Skin epidermis (tissue), 12 donors: ENCODE data around the gene ASTN2.

Experiments used
- H3K27ac ChIP-seq, 21 experiments: fragments of 200-600 bp; sonication (generic) in 11 of 21; one replicate each; pipeline ENCODE4 v1.5.0; 2020; ENCODE audit warnings: mild to moderate bottlenecking in 3 of 21, inconsistent platforms in 2 of 21, moderate library complexity in 2 of 21
- H3K4me3 ChIP-seq, 7 experiments: fragments of 200-600 bp; sonication (generic) in 2 of 7; one replicate each; pipeline ENCODE4 v1.5.0; 2020; ENCODE audit warnings: inconsistent platforms in 2 of 7, mild to moderate bottlenecking in 2 of 7, moderate library complexity in 1 of 7

ASTN2 gene

DNA sequence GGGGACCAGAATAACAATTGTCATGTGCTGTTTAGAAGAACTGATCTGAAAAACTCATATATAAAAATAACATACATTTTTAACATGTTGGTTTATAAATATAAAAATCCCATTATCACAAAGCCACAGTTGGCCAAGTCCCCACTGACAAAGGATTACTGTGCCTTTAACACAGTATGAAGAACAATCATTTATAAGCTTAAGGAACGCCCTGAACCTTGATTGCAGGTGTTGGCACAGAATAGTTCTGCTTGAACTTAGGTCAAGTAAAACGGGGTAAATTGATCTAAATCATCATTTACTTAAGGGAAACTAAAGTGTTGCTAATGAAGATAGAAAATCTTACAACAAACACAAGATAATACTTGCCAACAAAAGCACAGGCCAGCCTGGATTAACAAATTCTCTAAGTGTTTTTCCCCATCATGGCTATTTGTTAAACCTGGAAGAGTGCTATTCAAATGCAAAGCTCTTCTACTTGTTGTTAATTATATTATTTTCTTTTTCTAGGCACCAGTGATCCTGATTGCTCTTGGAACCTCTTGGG is 46.1 kb downstream of the ASTN2 start:
- Histone ChIP-seq H3K27ac (no peak overlapping the region), H3K4me3 (no peak overlapping the region)

DNA sequence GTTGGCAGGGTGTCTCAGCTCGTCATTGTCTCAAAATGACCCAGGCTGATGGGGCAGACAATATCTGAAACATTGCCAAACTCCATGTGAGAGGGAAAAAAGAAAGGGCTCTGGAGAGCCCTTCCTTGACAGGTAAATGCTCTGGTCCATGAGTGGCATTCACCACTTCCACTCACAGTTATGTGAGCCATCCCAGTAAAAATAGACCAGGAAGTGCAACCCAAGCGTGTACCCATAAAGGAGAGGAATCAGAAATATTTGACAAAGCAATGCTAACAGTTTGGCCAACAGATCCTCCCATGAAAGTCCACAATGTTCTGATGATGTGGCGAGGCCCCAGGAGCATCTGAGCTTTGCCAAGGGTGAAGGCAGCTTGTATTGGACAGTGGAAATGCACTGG is 49.4 kb downstream of the ASTN2 start:
- H3K4me3 ChIP-seq = no peak overlapping the region
- H3K27ac ChIP-seq = no peak overlapping the region

DNA sequence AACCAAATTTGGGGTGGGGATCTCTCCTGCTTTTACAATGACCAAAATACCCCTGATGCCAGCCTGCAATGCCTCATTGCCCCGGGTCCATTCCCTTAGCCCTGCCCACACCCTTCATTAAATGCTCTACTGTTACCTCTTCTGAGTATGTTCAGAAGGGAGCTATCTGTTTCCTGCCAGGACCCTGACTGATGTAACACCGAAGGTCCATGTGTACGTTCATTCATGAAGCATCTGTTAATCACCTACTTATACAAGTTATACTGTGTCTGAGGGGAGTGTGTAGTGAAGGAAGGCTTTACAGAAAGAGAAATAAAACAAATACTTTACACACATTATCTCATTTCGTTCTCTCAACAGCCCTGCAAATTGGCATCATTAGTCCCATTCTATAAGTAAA is 51.9 kb downstream of the ASTN2 start:
- Histone ChIP-seq H3K4me3 (no peak overlapping the region), H3K27ac (no peak overlapping the region)

DNA sequence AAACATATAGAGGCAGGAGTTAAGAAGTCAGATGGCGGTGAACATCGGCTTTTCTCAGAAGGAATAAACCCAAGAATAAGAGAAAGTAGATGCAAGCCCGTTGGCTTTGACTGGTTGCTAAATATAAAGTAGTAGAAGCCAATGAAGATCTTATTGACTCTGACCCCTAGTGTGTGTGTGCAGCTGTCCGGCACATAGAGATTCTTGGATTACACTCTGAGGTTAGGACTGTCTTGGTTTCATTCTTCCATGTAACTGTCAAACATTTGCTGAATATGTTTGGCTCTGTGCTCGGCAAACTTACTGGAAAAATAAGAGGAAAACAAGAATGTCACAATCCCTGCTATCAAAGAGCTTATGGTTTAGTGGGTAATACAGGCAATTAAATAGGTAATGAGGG is 54.9 kb downstream of the ASTN2 start:
- H3K27ac ChIP-seq = no peak overlapping the region
- no peak overlapping the region for H3K4me3 ChIP-seq

DNA sequence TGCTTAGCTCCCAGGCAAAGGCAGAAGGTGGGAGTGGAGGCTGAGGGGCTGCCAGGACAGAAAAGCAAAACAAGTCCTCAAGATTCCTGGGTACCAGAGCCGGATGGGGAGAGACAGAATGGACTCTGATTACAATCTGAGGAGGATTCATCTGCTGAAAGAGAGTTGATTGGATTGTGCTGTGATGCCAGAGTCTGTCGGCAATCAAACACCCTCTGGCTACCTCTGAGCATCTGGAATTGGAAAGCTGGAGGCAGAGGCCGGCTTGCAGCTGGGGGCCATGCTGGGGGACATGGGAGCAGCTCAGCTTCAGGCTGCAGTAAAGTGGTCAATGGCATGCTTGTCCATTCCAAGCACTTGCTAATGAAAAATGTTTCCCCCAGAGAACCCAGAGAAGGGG is 59.3 kb downstream of the ASTN2 start:
- Histone ChIP-seq H3K27ac (no peak overlapping the region), H3K4me3 (no peak overlapping the region)

DNA sequence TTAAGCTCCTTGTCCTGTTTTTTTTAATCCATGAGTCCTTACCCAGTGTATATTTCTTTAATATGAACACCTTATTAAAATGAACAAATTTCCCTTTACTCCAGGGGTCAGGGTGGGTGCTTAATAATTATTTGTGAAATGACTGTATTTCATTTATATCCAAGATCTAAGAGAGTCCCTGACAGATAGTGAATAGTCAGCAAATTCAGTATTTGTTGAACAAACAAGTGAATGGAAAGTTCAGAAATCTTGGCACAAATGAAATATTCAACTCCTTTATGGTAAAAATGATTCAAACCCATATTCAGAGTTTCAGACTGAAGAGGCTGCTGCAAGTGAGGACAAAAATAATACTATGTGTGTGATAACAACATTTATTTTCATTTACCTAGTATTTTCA is 59.9 kb downstream of the ASTN2 start:
- no peak overlapping the region for H3K27ac ChIP-seq
- H3K4me3 ChIP-seq = no peak overlapping the region

DNA sequence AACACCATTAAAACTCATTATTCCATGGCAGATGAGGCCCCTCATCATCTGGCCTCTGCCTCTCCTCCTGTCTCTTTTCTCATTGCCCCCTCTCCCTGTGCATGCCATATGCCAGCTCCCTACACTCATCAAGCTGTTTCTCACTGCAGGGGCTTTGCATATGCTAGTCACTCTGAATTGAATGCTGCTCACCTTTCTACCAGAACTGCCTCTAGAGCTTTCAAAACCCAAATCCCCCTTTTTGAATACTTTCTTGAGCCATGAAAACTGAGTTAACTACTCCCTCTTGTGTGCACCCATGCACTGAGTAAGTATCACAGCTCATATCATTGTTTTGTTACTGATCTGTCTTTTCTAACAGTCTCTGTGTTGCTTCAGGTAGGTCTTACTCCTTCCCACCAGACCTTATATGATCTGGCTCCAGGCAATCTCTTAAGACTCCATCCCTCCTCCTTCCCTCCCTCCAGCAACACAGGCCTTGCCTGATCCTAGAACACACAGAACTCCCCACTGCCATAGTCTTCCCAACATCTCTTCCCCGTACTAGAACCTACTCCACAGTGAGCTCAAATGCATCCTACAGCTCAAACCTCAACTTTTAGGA is 60.5 kb downstream of the ASTN2 start:
- H3K4me3 ChIP-seq = no peak overlapping the region

DNA sequence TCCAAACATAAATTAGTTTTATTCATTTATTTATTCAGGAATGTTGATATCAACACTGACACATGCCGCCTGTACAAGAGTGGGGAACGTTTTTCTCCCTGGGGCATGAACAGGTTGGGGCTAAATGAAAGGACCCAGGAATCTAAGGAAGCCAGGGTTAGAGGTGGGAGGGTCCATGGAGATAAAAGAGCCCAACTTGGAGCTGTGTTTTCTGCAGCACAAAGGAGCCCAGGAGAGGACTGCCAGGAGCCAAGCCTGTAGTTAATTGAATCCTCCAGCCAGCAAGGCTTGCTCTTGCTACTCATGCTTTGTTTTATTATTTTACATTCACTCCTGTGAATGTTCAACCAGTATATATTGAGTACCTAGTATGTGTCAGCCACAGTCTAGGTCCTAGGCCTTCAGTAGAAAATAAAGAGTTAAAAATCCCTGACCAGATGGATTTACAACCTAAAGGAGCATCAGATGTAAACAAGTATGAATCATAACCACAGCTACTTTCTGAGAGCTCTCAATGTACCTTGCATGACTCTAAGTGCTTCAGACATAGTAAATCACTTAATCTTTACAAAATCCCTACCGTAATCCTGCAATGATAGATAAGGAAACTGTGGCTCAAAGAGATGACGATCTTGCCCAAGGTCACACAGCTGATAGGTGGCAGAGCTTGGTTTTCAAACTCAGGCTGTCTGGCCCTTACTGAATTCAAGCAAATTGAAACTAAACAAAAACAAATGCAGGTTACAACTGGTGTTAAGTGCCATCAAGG is 69.8 kb downstream of the ASTN2 start:
- no peak overlapping the region for H3K27ac ChIP-seq
- H3K4me3 ChIP-seq = no peak overlapping the region

More for the DNA sequence above, 60.5 kb downstream of the ASTN2 start:
- H3K27ac ChIP-seq = no peak overlapping the region

DNA sequence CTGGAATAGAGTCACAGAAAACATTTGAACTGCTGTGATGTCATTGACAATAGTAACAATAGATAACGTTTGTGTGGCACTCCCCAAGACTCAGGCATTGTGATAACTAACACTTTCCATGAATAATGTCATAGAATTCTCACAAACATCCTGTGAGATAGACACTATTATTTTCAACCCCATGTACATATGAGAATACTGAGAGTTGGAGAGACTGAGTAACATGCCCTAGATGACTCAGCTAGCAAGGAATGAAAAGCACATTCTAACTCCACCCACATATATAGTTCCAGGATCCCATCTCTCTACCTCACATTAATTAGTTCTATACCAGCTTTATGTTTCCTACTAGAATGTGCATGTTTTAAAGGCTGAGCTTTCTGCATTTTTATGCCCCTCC is 71.4 kb downstream of the ASTN2 start:
- H3K4me3 ChIP-seq = no peak overlapping the region
- no peak overlapping the region for H3K27ac ChIP-seq

DNA sequence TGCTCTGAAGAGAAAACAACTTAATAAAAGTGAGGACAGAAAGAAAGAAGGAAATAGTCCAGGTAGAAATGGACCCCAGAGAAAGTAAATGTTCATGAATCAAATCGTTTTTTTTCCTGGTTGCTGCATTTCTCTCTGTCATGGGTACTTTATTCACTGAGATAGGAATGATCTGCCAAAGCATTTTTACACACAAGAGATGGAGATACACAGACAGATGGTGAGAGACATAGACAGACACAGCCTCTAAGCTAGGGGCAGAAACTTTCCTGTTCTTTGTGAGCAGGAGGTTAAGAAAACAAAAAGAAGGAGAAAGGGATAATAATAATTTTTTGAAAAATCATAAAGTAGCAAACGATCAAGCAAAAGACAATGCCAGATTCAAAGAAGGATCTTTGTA is 73.7 kb downstream of the ASTN2 start:
- no peak overlapping the region for H3K4me3 ChIP-seq

DNA sequence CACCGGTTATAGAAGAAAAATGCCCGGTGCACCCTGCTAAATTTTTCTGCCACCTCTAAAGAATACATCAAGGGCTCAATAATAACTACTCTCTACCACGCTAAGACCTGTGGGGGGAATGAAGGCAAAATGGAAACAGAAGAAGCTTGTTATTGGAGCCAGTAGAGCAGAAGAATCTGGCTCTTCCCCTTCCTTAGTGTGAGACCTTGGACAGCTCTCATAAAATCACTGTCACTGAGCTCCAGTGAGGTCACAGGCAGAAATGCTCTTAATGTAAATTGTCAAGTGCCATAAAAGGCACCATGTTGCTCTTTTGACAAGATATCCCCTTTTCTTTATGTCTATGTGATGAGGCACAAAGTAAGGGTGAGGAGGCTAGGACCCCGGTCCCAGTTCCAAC is 74.4 kb downstream of the ASTN2 start:
- H3K4me3 ChIP-seq = no peak overlapping the region

More for the DNA sequence above, 73.7 kb downstream of the ASTN2 start:
- H3K27ac ChIP-seq = no peak overlapping the region

DNA sequence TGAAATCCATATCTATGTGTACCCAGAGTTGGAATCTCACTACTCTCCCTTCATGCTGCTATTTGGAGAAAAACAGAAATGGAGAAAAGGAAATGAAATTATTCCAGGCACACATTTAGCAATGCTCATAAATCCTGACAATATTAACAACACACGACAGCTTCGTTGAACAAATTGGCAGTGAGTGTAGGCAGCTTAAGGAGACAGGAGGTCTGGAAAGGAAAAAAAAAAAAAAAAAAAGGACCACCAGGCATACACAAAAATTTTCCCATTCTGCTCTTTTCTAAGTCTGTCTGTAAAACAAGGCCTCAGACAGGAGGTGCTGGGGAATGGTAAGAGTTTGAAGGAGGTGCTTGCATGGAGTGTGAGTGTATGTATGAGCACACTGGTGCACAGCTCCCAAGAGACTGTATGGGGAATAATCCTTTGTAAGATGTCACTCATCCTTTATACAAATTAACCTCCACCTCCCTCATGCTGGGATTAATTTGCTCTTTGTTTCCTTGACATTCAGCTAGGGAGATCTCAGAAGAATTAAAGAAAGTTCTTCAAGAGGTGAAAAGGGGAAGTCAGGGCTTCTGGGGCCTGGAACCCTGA is 78.9 kb downstream of the ASTN2 start:
- Histone ChIP-seq H3K4me3 (no peak overlapping the region), H3K27ac (no peak overlapping the region)

More for the DNA sequence above, 74.4 kb downstream of the ASTN2 start:
- no peak overlapping the region for H3K27ac ChIP-seq

DNA sequence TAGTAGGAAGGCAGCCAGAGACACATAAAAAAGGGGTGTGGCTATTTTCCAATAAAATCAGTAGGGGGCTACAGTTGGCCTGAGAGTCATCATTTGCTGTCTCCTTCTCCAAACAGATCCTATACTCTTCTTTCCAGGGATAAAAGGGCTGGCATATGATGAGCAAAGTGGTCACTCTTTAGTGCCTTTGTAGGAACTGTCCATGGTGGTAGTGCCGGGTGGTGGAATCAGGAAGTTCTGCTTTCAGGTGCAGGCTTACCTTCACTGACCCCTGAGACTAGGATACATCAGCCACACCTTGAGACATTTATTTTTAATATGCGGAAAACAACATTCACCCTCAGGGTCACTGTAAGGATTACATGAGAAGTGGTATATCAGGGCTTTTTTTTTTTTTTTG is 80.8 kb downstream of the ASTN2 start:
- no peak overlapping the region for H3K27ac ChIP-seq
- no peak overlapping the region for H3K4me3 ChIP-seq

DNA sequence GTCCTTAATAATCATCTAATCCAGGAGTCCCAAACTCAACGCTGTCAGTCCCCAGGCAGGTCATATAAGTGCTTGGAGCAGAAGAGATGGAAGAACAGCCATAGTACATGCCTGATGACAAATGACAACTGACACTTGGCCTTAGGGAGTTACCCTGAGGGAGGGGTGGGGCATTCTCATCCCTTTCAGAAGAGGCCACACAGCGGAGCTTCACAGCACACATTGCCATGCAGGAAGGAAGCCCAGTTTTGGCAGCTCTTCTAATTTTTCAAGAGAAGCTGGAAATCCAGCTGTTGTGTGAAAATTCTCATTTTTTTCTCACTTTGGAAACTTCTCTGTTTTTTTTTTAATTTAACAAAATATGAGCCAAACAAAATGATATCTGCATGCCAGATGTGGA is 89.0 kb downstream of the ASTN2 start:
- no peak overlapping the region for H3K27ac ChIP-seq
- no peak overlapping the region for H3K4me3 ChIP-seq

DNA sequence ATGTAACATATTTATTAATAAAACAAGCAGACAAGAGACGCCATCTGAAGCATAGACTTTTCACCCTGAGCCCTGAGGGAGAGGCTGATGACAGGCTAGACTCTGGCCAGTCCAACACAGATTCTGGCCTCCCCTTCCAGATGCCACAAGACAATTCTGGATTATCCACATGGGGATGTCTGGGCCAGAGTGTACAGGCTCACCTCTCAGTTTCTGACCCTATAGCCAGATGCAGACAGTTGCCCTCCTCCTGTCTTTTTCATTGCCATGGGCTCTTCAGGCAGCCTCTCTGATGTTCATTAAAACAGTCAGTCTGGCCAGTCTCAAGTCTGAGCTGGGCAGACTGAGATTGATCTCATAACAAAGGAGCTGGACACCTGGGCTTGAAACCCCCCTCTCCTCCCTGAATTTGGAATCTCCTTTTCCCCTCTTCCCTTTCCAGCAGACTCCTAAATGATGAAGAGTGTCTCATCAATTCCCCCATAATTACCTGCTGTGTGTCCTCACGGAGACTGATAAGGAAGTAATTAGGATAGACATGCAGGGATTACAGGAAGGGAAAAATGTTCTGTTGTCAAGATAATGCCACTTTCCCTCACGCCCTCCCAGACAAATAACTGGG is 89.6 kb downstream of the ASTN2 start:
- Histone ChIP-seq H3K4me3 (no peak overlapping the region), H3K27ac (no peak overlapping the region)

DNA sequence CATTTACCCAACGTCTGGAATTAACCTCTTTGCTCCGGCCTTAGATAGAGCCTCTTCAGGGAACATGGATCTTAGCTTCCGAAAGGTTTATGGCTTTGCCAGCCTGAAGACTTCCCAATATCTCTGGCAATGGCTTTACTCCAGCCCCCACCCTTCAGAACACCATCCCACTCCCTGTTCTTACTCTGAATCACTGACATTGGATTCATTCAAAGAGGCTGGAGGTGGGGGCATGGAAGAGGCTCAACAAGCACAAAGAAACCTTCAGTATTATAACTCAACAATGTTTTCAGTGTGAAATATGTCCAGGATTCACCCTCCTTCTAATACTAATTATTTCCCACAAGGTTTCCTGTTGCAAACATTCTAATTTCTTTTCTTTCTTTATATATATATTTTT is 91.5 kb downstream of the ASTN2 start:
- Histone ChIP-seq H3K27ac (no peak overlapping the region), H3K4me3 (no peak overlapping the region)

DNA sequence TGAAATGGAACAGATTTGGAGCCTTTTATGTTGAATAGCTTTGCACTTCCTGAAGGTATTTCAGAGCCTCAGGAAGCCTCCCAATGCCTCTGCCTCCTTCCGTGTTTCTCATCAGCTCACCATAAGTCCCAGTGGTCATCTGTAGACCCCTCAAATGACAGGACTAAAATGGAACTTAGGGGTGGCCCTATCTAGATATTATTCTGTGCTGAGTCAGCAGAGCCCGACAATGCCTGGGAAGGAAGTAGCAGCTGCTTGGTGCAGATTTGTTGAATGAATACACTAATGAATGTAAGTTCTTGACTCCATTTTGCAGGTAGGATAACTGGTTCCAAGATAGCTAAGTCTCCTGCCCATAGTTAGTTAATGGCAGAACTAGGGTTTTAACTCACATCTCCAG is 97.7 kb downstream of the ASTN2 start:
- Histone ChIP-seq H3K27ac (no peak overlapping the region), H3K4me3 (no peak overlapping the region)

DNA sequence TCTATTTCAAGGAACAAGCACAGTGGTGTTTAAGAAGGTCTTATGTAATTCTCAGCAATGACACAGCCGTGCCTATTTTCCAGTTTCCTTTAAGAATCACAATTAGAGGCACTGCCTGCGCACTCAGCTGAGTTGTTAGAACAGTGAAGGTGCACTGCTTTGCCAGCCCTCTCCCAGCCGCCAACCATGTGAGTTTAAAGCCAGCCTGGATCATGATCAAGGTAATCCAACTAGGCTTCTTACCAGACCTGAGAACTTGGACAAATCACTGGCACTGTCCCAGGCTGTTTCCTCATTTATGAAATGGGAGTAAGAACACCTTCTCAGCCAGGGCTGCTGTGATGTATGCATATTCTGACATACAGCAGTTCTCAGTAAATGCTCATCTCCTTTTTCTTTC is 99.6 kb downstream of the ASTN2 start:
- Histone ChIP-seq H3K27ac (no peak overlapping the region), H3K4me3 (no peak overlapping the region)

DNA sequence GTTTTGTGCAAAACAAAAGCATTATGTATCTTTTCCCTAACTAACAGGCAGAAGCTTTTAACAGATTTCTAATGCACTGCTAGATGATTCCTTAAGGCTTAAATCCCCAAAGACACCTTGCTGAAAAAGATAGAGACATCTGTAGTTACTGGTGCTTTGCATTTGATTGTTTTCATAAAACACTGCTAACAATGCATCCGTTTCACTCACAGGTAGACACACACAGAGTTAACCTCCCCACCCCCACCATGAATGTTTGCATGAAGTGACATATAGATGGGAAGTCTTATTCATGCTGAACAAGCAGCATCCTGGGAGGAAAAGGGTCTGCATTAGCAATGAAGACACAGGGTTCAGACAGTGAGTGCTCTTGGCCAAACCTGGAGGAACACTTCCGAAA is 100.9 kb downstream of the ASTN2 start:
- H3K4me3 ChIP-seq = no peak overlapping the region
- H3K27ac ChIP-seq = no peak overlapping the region

DNA sequence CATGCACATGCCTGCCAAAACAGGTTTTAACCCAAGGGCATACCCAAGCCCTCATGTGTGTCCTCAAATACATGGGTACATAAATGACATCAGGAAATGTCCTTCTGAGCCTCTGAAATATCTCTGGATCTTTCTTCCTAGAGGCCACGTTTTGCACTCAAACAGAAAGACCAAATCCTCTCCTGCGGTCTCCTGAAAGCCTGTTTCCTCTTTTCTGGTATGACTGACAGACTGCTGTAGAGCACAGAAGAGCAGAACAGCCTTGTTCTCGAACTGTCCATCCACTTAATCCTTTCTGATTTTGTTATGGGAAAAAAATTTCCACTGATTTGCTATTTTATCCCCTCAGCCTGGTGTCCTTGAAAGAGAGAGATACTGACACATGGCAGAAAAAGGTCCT is 107.2 kb downstream of the ASTN2 start:
- Histone ChIP-seq H3K27ac (no peak overlapping the region), H3K4me3 (no peak overlapping the region)

DNA sequence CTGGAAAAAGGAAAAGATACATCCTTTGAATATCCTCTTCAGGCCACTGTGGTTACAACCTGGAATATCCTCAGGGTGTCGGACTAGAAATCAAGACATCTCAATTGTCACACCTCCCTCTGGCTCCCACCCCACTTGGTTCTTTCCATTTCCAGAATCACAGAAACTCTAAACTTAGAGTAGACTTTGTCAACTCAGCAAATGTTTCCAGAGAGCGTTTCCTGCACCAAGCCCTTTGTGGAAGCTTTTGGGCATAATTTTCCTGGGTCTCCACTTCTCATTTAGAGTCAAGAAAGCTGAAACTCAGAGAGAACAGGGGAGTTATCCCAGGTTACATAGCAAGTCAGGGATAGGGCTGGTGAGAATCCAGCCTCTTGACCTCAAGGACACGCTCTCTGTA is 108.8 kb downstream of the ASTN2 start:
- Histone ChIP-seq H3K27ac (no peak overlapping the region), H3K4me3 (no peak overlapping the region)
